GM12878 (cell line): ENCODE results near the gene HERC6.

Experiments
- ASH2L ChIP-seq: fragments of 300-600, 200-600 bp; sonication (generic); IDR thresholded peaks from 2 replicates; pipeline ENCODE4 v1.6.1; 2017; ENCODE audit warnings: low read depth, mild to moderate bottlenecking, borderline replicate concordance
- CBX3 ChIP-seq: fragments of 200-600 bp; sonication (generic); IDR thresholded peaks from 2 replicates; pipeline ENCODE4 v1.6.1; 2016; ENCODE audit warnings: low read depth, borderline replicate concordance
- CHD4 ChIP-seq: fragments of 200-600 bp; sonication (generic); IDR thresholded peaks from 2 replicates; pipeline ENCODE4 v1.6.1; 2016; ENCODE audit warnings: mild to moderate bottlenecking
- CTCF ChIP-seq, 3 experiments: IDR thresholded peaks in 2 of 3; conservative IDR thresholded peaks in 1 of 3; 2 replicates each; pipeline ENCODE4 v1.5.1; 2011; ENCODE audit warnings: low read depth in 3 of 3, low read length in 3 of 3, mild to moderate bottlenecking in 3 of 3, control low read depth in 2 of 3, moderate library complexity in 2 of 3, inconsistent platforms in 1 of 3, mixed read lengths in 1 of 3; ENCODE audit not compliant: control insufficient read depth in 2 of 3, insufficient read depth in 1 of 3; ENCODE audit errors: extremely low read depth in 1 of 3
- EGR1 ChIP-seq, 2 experiments: IDR thresholded peaks; 1 replicate in 1 of 2; 2 replicates in 1 of 2; pipeline ENCODE4 v1.6.1; 2011 to 2012; ENCODE audit warnings: low read depth in 2 of 2, low read length in 2 of 2, borderline replicate concordance in 1 of 2, mild to moderate bottlenecking in 1 of 2, moderate library complexity in 1 of 2
- EP300 ChIP-seq, 2 experiments: fragments of 150-350 bp in 1 of 2; IDR thresholded peaks; 2 replicates each; pipeline ENCODE4 v1.6.1; 2011 to 2012; ENCODE audit warnings: low read depth in 2 of 2, low read length in 2 of 2, borderline replicate concordance in 1 of 2, improper control_type of control experiment in 1 of 2, inconsistent platforms in 1 of 2; ENCODE audit not compliant: control insufficient read depth in 1 of 2
- POLR2A ChIP-seq: IDR thresholded peaks from 2 replicates; pipeline ENCODE4 v1.6.1; 2011; ENCODE audit warnings: low read depth, mild to moderate bottlenecking, low read length
- POLR2AphosphoS5 ChIP-seq: IDR thresholded peaks from 2 replicates; pipeline ENCODE4 v1.6.1; 2011; ENCODE audit warnings: mild to moderate bottlenecking, low read length, inconsistent platforms
- RCOR1 ChIP-seq: conservative IDR thresholded peaks from 2 replicates; pipeline ENCODE4 v1.6.1; 2012; ENCODE audit warnings: low read depth, low read length, improper control_type of control experiment
- SIX5 ChIP-seq: IDR thresholded peaks from 2 replicates; pipeline ENCODE4 v1.6.1; 2011; ENCODE audit warnings: mild to moderate bottlenecking, low read depth, low read length, moderate library complexity; ENCODE audit not compliant: severe bottlenecking
- SRF ChIP-seq, 2 experiments: IDR thresholded peaks; 2 replicates each; pipeline ENCODE4 v1.6.1; 2011; ENCODE audit warnings: low read depth in 2 of 2, low read length in 2 of 2, mild to moderate bottlenecking in 1 of 2, moderate library complexity in 1 of 2
- TF ChIP-seq, protein P1 (sequence below): fragments of 450-650 bp; conservative IDR thresholded peaks from 2 replicates; pipeline ENCODE4 v1.6.1; 2017; ENCODE audit warnings: mild to moderate bottlenecking, moderate library complexity
- TF ChIP-seq, protein P2 (sequence below): IDR thresholded peaks from 2 replicates; pipeline ENCODE4 v1.6.1; 2012; ENCODE audit warnings: mild to moderate bottlenecking, low read depth, low read length

- TF ChIP-seq SRF (IDR thresholded peaks at IDR 0.05; ENCODE audit: low read depth in 2 of 2, low read length in 2 of 2) (no peak), POLR2A (no peak), RCOR1 (no peak), ASH2L (no peak), CTCF (IDR thresholded peaks at IDR 0.05 in 2 of 3, conservative IDR thresholded peaks at IDR 0.05 in 1 of 3; ENCODE audit: control insufficient read depth in 2 of 3, extremely low read depth in 1 of 3, insufficient read depth in 1 of 3, low read depth in 3 of 3, low read length in 3 of 3) (no peak), SIX5 (no peak), CHD4 (no peak), EGR1 (IDR thresholded peaks at IDR 0.05; ENCODE audit: borderline replicate concordance in 1 of 2, low read depth in 2 of 2, low read length in 2 of 2) (no peak), CBX3 (no peak), EP300 (IDR thresholded peaks at IDR 0.05; ENCODE audit: borderline replicate concordance in 1 of 2, control insufficient read depth in 1 of 2, low read depth in 2 of 2, low read length in 2 of 2) (no peak), POLR2AphosphoS5 (no peak)
- TF ChIP-seq, protein P1, sequence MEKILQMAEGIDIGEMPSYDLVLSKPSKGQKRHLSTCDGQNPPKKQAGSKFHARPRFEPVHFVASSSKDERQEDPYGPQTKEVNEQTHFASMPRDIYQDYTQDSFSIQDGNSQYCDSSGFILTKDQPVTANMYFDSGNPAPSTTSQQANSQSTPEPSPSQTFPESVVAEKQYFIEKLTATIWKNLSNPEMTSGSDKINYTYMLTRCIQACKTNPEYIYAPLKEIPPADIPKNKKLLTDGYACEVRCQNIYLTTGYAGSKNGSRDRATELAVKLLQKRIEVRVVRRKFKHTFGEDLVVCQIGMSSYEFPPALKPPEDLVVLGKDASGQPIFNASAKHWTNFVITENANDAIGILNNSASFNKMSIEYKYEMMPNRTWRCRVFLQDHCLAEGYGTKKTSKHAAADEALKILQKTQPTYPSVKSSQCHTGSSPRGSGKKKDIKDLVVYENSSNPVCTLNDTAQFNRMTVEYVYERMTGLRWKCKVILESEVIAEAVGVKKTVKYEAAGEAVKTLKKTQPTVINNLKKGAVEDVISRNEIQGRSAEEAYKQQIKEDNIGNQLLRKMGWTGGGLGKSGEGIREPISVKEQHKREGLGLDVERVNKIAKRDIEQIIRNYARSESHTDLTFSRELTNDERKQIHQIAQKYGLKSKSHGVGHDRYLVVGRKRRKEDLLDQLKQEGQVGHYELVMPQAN: no peak
- TF ChIP-seq, protein P2, sequence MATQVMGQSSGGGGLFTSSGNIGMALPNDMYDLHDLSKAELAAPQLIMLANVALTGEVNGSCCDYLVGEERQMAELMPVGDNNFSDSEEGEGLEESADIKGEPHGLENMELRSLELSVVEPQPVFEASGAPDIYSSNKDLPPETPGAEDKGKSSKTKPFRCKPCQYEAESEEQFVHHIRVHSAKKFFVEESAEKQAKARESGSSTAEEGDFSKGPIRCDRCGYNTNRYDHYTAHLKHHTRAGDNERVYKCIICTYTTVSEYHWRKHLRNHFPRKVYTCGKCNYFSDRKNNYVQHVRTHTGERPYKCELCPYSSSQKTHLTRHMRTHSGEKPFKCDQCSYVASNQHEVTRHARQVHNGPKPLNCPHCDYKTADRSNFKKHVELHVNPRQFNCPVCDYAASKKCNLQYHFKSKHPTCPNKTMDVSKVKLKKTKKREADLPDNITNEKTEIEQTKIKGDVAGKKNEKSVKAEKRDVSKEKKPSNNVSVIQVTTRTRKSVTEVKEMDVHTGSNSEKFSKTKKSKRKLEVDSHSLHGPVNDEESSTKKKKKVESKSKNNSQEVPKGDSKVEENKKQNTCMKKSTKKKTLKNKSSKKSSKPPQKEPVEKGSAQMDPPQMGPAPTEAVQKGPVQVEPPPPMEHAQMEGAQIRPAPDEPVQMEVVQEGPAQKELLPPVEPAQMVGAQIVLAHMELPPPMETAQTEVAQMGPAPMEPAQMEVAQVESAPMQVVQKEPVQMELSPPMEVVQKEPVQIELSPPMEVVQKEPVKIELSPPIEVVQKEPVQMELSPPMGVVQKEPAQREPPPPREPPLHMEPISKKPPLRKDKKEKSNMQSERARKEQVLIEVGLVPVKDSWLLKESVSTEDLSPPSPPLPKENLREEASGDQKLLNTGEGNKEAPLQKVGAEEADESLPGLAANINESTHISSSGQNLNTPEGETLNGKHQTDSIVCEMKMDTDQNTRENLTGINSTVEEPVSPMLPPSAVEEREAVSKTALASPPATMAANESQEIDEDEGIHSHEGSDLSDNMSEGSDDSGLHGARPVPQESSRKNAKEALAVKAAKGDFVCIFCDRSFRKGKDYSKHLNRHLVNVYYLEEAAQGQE: no peak
These were observed 27.9 kb upstream of the HERC6 start for GRCh38 chr4:88350786-88351185.
